ENCODE measurements around the gene TIGD6.

DNA sequence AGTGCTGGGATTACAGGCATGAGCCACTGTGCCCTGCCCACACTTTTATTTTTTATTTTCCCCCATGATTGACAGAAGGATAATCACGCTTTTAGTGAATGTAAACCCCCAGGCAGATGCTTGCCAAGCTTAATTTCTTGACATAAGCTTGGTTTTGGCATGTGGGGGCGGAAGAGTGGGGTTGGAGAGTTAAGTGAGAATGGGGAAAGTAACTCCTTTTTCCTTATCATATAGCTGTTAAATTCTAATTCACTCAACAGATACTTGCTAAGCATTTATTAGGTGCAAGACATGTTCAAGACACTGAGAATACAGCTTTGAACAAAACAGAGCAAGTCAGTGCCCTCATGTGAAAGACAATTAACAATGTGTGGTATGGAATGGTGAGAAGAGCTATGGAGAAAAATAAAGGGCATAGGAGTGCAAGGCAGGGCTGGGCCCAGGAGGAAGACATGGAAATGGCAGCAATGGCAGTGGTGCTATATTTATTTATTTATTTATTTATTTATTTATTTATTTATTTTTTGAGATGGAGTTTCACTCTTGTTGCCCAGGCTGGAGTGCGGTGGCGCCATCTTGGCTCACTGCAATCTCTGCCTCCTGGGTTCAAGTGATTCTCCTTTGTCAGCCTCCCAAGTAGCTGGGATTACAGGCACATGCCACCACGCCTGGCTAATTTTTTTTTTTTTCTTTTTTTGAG lies 37.7 kb downstream of the TIGD6 start:
- TF ChIP-seq CTCF (IDR thresholded peaks at IDR 0.05) (no peak), POLR2AphosphoS5 (IDR thresholded peaks at IDR 0.05) (no peak), POLR2A (IDR thresholded peaks at IDR 0.05) (no peak)

Data from prostate gland (tissue), 2 donors.